PC-9 (cell line): ENCODE data around the gene NRSN2. TPM values are rescaled to one million over a fixed set of nuclear protein-coding genes. Genes with fewer than 3 reads are reported as not detected.
A peak's percentile ranks its signal among the peaks of the same experiment; 100 is the strongest.

ENCODE experiments used
- BruUV-seq: library from RNA; stranded (reverse); fragments of 400-500 nt; replicated peaks from 2 replicates; lab custom pipeline; 2021; lab: Mats Ljungman, UMichigan
- CTCF ChIA-PET: fragments of 300-600 bp; sonication (Branson Sonifier 250); formaldehyde crosslinking; loops from one replicate; lab custom pipeline; 2022; ENCODE audit warnings: antibody characterized with exemption; lab: Charles Lee
- POLR2A ChIA-PET: fragments of 300-600 bp; sonication (Branson Sonifier 250); formaldehyde crosslinking; loops from one replicate; lab custom pipeline; 2022; ENCODE audit warnings: antibody characterized with exemption; ENCODE audit not compliant: unreplicated experiment; lab: Charles Lee
- DNase-seq, 2 experiments: peaks; one replicate each; pipeline versions ENCODE4 v3.0.0 to v3.0.0-alpha.2; 2015 to 2022; ENCODE audit warnings: mixed read lengths in 1 of 2
- H2AFZ ChIP-seq: fragments of 200-600 bp; sonication (generic); 2 replicates; pipeline ENCODE4 v1.8.1; 2017; ENCODE audit warnings: antibody characterized with exemption
- H3F3A ChIP-seq: fragments of 200-600 bp; sonication (generic); 2 replicates; pipeline ENCODE4 v1.8.1; 2017; ENCODE audit warnings: antibody characterized with exemption, mild to moderate bottlenecking, low read depth; ENCODE audit not compliant: insufficient read depth
- H3K27ac ChIP-seq: fragments of 200-600 bp; sonication (generic); 2 replicates; pipeline ENCODE4 v1.6.1; 2016; ENCODE audit warnings: mixed run types
- H3K27me3 ChIP-seq: fragments of 200-600 bp; sonication (generic); 2 replicates; pipeline ENCODE4 v1.6.1; 2016; ENCODE audit warnings: low read depth, mixed run types; ENCODE audit not compliant: insufficient read depth
- H3K36me3 ChIP-seq: fragments of 200-600 bp; sonication (generic); 2 replicates; pipeline ENCODE4 v1.6.1; 2016; ENCODE audit warnings: low read depth, mixed run types
- H3K4me1 ChIP-seq: fragments of 200-600 bp; sonication (generic); replicated peaks from 2 replicates; pipeline ENCODE4 v1.6.1; 2016; ENCODE audit warnings: mixed run types; ENCODE audit not compliant: insufficient read depth
- H3K4me2 ChIP-seq: fragments of 200-600 bp; sonication (generic); 2 replicates; pipeline ENCODE4 v1.6.1; 2017; ENCODE audit warnings: mixed run types
- H3K4me3 ChIP-seq: fragments of 200-600 bp; sonication (generic); 2 replicates; pipeline ENCODE4 v1.6.1; 2016; ENCODE audit warnings: mixed run types
- H3K79me2 ChIP-seq: fragments of 200-600 bp; sonication (generic); 2 replicates; pipeline ENCODE4 v1.6.1; 2017; ENCODE audit warnings: low read depth, mixed run types
- H3K9me2 ChIP-seq: fragments of 200-600 bp; sonication (generic); 2 replicates; pipeline ENCODE4 v1.8.1; 2017; ENCODE audit warnings: mild to moderate bottlenecking; ENCODE audit not compliant: insufficient read depth
- H3K9me3 ChIP-seq: fragments of 200-600 bp; sonication (generic); 2 replicates; pipeline ENCODE4 v1.8.1; 2016; ENCODE audit warnings: low read depth; ENCODE audit not compliant: insufficient read depth
- H4K20me1 ChIP-seq: fragments of 200-600 bp; sonication (generic); 2 replicates; pipeline ENCODE4 v1.8.1; 2017; ENCODE audit not compliant: insufficient read depth
- CTCF ChIP-seq: fragments of 200-600 bp; sonication (generic); conservative IDR thresholded peaks from 2 replicates; pipeline ENCODE4 v1.6.1; 2017; ENCODE audit warnings: mixed run types, antibody characterized with exemption, mild to moderate bottlenecking, moderate library complexity
- EZH2 ChIP-seq: fragments of 200-600 bp; sonication (generic); IDR thresholded peaks from 2 replicates; pipeline ENCODE4 v1.8.0; 2017; ENCODE audit warnings: antibody characterized with exemption, low read depth
- intact Hi-C: fragments of 100-400 bp; cut with micrococcal nuclease; formaldehyde crosslinking; loops from one replicate; pipeline ENCODE4 v1.10.0; 2022; ENCODE audit not compliant: unreplicated experiment
- total RNA-seq: library from RNA; stranded (reverse); gene quantifications from 2 replicates; pipeline ENCODE4 v1.2.3, GENCODE V29; 2021

NRSN2 gene
- total RNA-seq, 1 experiment from 2014 or later, result 15.0 TPM

- Histone ChIP-seq H4K20me1 (peaks cover 34% of the 10 kb centered on the region), H3K9me3 (no peaks in the 10 kb centered on the region), H3K4me1 (peaks cover 8% of the 10 kb centered on the region; the same call in 1 of the 2 replicates), H3K27ac (no peak overlapping the region), H3K4me2 (no peak overlapping the region), H3K4me3 (no peak overlapping the region), H3F3A (peaks cover 39% of the 10 kb centered on the region), H3K36me3 (no peaks in the 10 kb centered on the region), H2AFZ (no peak overlapping the region), H3K9me2 (no peaks in the 10 kb centered on the region), H3K27me3 (no peaks in the 10 kb centered on the region), H3K79me2 (peaks cover 14% of the 10 kb centered on the region)
- DNase-seq, result no peak
- BruUV-seq, result no TSS peak
- ChIA-PET POLR2A (no interaction called here), CTCF (interaction anchor here (1.0 kb wide), 1 partner anchor 63 kb away, joined by 3 read pairs; no protein-coding TSS in a partner anchor)
- TF ChIP-seq EZH2 (no peak), CTCF (no peak)
- intact Hi-C loops, result loop anchor here (10.0 kb wide), 1 partner anchor 326 kb away; the partner anchor contains the start of gene SRXN1
Measured at GRCh38 chr20:328975-329695, 17.8 kb upstream of the NRSN2 start.

- Histone ChIP-seq H3K27me3 (no peaks in the 10 kb centered on the region), H3K9me2 (no peaks in the 10 kb centered on the region), H3K36me3 (no peaks in the 10 kb centered on the region), H3K27ac (no peak overlapping the region), H4K20me1 (peaks cover 34% of the 10 kb centered on the region), H2AFZ (no peak overlapping the region), H3K4me2 (no peak overlapping the region), H3K9me3 (no peaks in the 10 kb centered on the region), H3K4me1 (peaks cover 8% of the 10 kb centered on the region; the same call in 1 of the 2 replicates), H3K4me3 (no peak overlapping the region), H3F3A (peaks cover 35% of the 10 kb centered on the region), H3K79me2 (peaks cover 14% of the 10 kb centered on the region)
- TF ChIP-seq EZH2, result no peak
- TF ChIP-seq CTCF, result no peak
- intact Hi-C loops, result loop anchor here (10.0 kb wide), 2 partner anchors 75 to 325 kb away; partner anchors contain the start of genes DEFB132 and SRXN1
- BruUV-seq, result no TSS peak
- ChIA-PET CTCF (interaction anchor here (1.0 kb wide), 1 partner anchor 64 kb away, joined by 3 read pairs; no protein-coding TSS in a partner anchor), POLR2A (no interaction called here)
- no peak for DNase-seq
Measured at GRCh38 chr20:329851-330232, 17.1 kb upstream of the NRSN2 start.

- CTCF ChIA-PET, result interaction anchor here (0.6 to 1.2 kb wide), 3 partner anchors 43 to 119 kb away, joined by 3 to 6 read pairs (median 4); no protein-coding TSS in a partner anchor
- DNase-seq, result peak; percentile 54 to 56
- intact Hi-C loops, result loop anchor here (10.0 kb wide), 1 partner anchor 76 kb away; the partner anchor contains the start of gene DEFB132
Measured at GRCh38 chr20:330233-331149, 16.4 kb upstream of the NRSN2 start.

More at GRCh38 chr20:330233-331149, 16.4 kb upstream of the NRSN2 start:
- no peak overlapping the region for H3K4me2 ChIP-seq
- H4K20me1 ChIP-seq, result peaks cover 34% of the 10 kb centered on the region
- no peak for TF ChIP-seq EZH2
- TF ChIP-seq CTCF, result peak; percentile 90
- BruUV-seq, result no TSS peak
- H3K4me1 ChIP-seq, result peaks cover 9% of the 10 kb centered on the region; the same call in 1 of the 2 replicates
- no peaks in the 10 kb centered on the region for H3K9me3 ChIP-seq
- no peak overlapping the region for H3K4me3 ChIP-seq
- H3K27me3 ChIP-seq, result no peaks in the 10 kb centered on the region
- POLR2A ChIA-PET, result interaction anchor here (0.6 kb wide), 1 partner anchor 12 kb away, joined by 3 read pairs; no protein-coding TSS in a partner anchor
- H3K27ac ChIP-seq, result no peak overlapping the region
- no peaks in the 10 kb centered on the region for H3K9me2 ChIP-seq
- H2AFZ ChIP-seq, result no peak overlapping the region
- H3K36me3 ChIP-seq, result no peaks in the 10 kb centered on the region
- peaks cover 32% of the 10 kb centered on the region for H3F3A ChIP-seq
- peaks cover 14% of the 10 kb centered on the region for H3K79me2 ChIP-seq
